Measurements from ENCODE around the gene CETP.

Gene CETP, protein sequence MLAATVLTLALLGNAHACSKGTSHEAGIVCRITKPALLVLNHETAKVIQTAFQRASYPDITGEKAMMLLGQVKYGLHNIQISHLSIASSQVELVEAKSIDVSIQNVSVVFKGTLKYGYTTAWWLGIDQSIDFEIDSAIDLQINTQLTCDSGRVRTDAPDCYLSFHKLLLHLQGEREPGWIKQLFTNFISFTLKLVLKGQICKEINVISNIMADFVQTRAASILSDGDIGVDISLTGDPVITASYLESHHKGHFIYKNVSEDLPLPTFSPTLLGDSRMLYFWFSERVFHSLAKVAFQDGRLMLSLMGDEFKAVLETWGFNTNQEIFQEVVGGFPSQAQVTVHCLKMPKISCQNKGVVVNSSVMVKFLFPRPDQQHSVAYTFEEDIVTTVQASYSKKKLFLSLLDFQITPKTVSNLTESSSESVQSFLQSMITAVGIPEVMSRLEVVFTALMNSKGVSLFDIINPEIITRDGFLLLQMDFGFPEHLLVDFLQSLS

DNA sequence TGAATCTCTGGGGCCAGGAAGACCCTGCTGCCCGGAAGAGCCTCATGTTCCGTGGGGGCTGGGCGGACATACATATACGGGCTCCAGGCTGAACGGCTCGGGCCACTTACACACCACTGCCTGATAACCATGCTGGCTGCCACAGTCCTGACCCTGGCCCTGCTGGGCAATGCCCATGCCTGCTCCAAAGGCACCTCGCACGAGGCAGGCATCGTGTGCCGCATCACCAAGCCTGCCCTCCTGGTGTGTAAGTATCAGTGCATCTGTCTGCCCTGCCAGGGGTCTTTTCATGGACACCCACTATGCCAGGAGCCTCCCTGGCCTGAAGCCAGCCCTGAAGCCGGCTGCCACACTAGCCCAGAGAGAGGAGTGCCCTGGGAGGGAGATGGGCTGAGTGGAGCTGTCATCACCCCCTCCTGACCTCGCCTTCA is at the start of gene CETP:
Gene CETP, plus strand, starts transcription at position 100 of the 431 bp plus-strand sequence. Its CDS starts 30 bp downstream, at position 130.
- DNase-seq = no peak

DNA sequence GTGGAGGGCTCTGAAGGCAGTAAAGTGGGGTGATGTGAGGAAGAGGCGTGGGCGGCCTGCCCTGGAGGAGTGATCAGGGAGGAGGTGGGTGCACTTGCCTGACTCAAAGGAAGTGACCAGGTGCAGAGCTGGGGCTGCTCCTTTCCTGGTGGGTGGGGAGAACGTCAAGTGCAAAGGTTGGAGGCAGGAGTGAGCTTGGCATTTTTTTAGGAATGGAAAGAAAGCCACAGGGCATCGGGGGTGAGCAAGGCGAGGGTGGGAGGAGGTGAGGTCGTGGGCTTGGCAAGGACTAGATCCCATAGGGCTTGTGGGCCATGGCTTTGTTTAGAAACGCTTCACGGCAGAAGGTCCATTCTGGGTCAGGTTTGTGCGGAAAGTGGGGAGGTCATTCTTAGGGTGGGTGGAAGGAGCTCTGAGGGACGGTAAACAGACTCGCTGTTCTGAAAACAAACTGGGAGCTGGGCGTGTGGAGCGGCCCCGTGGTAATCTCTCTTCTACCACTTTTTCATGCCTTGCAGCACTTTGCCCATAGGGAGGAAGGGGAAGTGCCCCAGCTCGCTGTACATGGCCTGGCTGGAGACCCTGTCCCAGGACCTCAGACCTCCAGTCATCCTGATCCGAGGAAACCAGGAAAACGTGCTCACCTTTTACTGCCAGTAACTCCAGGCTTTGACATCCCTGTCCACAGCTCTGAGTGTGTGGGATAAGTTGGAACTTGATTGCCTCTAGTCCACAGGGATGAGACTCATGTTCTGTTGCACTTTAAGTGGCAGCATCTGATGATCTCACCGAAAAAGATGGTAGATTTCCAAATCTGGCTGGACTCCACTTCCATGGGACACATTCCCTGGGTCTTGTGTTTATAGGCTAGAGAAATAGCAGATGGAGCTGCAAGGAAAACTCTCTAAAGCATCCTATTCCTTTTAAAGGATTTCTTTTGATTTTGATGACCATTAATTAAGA is 48.7 kb upstream of the CETP start:
- DNase-seq = no peak

DNA sequence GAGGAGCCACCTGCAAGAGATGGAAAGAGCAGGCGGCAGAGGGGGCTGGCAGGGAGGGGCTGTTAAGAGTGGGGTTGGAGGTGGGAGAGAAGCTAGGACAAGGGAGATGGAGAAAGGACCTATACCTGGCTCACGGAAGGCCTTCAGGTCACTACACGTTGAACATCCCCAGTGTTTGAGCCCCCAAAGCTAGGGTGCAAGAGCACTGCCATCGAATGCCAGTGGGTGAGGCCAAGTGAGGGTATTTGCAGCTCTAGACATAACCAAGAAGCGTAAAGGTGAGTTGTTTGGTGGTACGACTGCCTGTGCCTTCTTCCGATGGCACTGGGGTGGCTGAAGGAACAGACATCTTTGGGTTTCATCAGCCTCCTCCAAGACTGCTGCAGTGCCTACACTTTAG is 46.9 kb upstream of the CETP start:
- no peak for DNase-seq

DNA sequence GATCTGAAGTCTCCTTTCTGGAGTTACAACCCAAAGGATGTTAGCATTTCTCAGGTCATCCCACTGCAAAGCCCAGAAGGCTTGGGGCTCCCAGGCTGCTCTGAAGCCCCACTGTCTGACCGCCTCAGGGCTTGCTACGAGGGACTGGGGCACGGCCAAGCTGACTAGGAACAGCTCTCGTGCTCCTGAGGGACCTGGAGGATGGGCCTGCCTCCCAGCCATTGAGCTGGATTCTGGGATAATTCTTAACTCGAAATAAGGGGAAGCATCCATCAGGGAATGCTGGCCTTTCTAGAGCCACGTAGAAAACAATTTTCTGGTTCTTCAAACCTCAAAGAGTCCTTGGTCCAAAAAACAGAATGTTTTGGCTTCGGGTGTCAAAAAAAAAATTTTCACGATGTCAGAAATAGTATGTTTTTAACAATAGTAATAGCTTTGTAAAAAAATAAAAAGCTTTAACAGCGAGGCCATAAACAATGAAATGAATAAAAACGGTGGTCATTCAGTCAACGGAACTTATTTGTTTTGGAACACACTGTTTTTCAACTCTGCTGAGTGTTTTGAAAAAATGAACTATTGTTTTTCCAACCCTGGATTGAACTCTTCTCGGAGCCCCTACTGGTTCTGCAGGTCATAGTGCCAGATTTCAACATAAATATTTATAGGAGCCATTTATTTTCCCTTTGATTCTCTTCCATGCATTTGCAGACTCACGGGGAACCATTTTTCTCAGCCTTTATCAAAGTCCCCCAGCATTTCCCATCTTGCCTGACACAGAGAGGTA is 46.2 kb upstream of the CETP start:
- DNase-seq = no peak

DNA sequence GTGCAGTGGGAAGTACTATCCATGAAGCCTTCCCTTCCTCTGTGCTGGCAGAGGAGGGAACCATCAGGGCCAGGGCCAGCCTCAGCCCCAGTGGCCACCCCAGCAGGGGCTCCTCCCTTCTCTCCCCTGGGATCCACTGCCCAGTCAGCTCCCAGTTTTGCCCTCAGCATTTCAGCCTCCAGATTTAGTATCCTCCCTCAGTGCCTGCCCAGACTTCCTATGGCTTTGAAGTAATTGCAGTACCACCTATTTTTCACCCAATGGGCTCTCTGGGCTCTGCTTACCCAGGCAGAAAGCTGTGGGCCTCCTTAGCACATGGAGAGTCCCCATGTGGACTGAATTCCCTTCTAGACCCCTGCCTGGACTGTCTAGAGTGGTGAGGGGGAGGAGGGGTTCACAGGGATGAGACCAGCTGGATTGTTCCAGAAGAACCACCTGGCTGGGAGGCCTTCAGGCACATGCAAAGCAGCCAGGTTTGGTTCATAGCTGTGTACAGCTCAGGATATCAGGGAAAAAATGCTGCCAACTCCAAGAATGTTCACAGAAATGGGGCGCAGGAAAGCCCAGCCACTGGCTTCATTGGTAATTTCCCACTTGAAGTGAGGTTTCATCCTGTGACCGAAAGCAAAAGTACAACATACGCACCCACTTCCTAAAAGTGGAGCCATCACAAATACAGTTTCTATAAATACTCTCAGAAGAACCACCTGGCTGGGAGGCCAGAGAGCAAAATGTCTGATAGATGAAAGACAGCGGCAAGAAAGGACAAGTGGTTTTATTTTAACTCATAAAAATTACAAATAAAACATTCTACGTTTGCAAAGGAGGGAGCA is 45.0 kb upstream of the CETP start:
- no peak for DNase-seq

DNA sequence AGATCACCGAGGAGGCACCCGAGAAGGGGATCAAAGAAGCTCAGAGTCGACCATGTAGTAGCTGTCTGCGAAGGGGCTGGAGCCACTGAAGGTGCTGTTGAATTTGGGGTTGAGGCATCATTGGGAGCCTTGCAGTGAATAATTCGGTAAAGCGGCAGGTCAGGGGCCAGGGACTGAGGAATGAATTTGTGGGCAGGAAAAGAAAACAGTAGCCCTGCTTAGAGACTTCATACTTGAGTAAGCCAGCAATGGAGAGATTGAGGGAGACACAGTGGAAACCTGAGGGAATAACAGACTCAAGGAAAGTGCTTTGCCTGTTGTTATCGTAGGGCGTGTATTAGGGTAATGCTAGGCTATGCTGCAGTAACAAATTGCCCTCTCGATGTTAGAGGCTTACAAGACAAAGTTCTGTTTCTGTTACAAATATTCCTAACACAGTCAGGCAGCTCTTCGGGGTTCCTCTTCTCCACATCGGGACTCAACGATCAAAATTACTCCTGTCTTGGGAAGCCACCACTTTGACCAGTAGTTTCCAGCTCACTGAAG is 43.2 kb upstream of the CETP start:
- no peak for DNase-seq

DNA sequence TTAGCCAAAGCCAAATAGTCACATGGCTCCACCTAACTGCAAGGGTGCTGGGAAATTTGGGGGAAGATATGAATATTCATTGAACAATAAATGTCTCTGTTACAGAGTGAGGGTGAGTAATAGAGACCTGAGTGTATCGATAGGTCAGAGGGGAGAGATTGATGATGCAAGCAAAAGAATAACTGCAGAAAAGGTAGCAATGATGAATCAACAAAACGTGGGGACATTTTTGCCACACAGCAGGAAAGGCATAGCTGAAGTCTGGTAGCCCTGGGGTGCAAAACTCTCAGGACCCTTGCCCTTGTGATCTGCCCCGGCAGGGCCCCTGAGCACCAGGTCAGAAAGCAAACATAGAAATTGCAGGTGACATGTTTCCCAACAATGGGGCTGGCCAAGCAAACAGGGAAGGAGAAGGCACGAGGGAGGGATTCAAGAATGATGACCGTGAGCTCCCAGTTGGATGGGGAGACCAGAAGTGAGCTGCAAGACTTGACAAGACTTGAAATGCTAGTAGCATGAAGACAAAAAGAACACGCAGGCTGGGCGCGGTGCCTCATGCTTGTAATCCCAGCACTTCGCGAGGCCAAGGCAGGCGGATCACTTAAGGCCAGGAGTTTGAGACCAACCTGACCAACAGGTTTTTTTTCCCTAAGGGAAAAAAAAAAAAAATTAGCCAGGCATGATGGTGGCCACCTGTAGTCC is 42.5 kb upstream of the CETP start:
- no peak for DNase-seq

DNA sequence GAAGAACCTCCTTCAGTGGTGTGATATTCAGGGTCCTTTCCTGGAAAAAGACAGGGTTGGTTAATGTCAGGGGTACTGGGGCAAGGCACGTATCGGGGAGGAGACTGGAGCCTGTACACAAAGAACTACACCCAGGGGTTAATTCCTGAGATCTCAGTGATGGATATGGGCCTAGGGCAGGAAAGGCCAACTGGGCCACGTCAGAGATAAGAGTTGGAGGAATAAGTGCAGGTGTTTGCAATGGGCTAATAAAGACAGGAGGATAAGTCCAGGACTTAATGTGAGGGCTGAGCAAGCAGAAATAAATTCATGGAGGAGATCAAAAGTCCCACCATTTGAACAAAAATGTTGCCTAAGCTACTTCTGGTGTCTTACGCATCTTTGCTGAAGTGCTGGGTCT is 40.2 kb upstream of the CETP start:
- no peak for DNase-seq

DNA sequence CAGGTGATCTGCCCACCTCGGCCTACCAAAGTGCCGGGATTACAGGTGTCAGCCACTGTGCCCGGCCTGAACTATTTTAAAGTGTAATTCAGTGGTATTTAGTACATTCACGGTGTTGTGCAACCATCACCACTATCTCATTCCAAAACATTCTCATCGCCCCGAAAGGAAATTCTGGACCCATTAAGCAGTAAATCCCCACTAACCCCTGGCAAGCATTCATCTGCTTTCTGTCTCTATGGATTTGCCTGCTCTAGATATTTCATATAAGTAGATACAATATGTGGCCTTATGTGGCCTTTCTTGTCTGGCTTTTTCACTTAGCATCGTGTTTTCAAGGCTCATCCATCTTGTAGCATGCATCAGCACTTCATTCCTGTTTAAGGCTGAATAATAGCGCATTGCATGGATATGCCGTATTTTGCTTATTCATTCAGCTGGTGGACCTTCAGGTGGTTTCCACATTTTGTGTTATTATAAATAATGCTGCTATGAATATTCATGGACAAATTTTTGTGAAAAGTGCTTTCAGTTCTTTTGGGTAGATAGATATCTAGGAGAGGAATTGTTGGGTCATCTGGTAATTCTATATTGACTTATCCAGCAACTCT is 38.2 kb upstream of the CETP start:
- no peak for DNase-seq

DNA sequence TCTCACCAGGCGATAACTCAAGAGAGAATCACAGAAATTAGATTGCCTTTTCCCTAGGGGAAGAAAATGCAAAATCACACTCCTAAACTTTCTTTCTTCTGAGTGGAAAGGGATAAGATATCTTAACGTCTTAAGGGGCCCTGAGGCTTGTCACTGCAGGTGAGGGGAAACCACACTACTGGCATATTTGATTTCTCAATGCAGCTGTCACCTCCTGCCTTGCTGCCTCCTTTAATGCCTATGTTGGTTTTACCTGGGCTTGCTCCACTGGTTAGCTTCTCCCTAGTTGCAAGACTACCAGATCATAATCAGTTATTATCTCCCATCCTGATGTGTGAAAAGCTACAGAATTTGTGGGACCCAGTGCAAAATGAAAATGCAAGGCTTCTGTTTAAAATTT is 34.3 kb upstream of the CETP start:
- no peak for DNase-seq

DNA sequence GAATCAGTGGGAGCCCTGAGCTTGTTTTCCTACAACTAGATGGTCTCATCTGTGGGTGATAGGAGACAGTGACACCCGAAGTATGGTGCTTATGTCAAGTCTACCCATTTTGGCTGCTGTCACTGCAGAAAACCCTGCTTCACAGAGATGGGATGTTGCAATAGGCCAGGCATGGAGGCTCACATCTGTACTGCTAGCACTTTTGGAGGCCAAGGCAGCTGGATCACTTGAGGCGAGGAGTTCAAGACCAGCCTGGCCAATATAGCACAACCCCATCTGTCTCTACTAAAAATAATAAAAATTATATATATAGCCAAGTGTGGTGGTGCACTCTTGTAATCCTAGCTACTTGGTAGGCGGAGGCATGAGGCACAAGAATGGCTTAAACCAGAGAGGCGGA is 32.1 kb upstream of the CETP start:
- DNase-seq = no peak

DNA sequence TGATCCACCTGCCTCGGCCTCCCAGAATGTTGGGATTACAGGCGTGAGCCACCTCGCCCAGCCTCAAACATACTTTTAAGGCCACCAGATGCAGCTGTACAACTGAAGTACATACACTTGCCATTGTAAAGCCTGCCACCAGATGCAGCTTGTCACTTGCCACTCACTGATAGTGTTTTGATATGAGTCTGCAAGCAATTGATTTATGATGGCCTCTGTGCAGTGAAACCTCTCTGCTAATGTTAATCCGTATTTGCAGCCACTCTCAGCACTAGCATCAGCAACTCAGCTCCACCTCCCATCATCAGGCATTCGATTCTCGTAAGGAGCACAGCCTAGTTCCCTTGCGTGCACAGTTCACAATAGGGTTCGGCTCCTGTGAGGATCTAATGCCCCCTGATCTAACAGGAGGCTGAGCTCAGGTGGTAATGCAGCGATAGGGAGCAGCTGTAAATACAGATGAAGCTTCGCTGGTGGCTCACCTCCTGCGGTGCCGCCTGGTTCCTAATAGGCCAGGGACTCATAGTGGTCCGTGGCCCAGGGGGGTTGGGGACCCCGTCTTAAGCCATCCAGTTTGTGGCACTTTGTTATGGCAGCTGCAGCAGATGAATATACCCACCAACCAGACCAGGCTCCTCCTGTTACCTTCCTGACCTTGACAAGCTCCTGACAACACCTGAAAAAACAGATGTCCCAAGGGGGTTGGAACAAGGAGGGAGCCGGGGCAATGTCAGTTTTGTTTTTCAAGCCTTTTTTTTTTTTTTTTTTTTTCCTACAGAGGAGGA is 31.1 kb upstream of the CETP start:
- no peak for DNase-seq

DNA sequence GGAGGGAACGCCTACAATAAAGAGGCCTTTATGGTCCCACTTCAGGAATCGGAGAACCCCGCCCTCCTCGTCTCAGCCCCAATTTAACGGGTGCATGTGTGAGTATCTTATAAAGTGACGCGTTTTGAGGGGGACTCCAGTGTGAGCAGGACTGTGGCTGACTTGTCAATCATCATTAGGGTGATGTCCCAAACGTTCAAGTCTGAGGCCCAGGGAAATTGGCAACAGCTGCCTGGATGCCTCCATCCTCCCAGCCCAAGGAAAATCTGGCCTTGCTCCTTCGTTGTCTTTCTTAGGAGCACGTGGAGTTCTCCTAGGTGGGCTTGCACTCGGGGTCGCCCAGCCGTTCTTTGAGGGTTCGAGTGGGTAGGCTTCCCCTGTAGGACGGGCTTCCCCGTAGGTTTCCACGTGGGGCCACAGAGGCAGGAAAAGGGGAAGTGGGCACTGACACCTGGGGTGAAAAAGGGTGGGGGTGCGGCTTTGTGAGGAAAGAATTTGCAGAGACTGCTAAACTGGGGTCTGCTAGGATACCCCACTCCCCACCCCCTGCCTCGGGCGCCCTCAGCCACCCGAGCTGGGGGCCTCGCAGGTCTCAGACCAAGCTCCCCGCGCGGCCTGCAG is 30.4 kb upstream of the CETP start:
- peak; percentile 11 for DNase-seq

DNA sequence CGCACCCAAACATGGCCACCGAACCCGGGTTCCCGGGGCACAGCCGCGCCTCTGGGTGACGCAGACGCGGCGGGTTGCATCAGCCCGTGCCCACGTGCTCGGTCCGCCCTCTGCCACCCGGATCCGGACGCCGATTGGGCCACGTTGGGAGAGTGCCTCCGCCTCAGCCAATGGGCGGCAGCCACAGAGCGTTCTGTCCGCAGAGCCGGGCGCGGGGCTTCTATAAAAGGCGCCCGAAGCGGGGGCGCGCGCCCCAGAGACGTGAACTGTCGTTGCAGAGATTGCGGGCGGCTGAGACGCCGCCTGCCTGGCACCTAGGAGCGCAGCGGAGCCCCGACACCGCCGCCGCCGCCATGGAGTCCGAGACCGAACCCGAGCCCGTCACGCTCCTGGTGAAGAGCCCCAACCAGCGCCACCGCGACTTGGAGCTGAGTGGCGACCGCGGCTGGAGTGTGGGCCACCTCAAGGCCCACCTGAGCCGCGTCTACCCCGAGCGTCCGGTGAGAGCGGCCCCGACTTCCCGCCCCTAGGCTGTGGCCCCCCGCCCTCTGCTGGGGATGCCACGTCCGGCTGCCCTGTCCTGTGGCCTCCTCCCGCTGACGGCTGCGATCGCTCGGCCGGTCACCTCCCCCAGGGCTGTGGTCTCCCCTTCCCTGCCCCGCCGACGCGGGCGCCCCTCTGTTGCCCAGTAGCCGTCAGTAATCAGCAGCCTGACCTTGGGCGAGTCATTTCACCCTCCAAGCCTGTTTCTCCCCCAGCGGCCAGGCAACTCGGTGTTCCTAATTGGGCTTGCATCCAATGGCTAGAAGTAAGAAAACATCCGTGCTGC is 29.6 kb upstream of the CETP start, which contains the start of gene HERPUD1:
Gene HERPUD1, plus strand, starts transcription at position 251 of the 829 bp plus-strand sequence. Its CDS starts 103 bp downstream, at position 354.
- peak; percentile 86 for DNase-seq

DNA sequence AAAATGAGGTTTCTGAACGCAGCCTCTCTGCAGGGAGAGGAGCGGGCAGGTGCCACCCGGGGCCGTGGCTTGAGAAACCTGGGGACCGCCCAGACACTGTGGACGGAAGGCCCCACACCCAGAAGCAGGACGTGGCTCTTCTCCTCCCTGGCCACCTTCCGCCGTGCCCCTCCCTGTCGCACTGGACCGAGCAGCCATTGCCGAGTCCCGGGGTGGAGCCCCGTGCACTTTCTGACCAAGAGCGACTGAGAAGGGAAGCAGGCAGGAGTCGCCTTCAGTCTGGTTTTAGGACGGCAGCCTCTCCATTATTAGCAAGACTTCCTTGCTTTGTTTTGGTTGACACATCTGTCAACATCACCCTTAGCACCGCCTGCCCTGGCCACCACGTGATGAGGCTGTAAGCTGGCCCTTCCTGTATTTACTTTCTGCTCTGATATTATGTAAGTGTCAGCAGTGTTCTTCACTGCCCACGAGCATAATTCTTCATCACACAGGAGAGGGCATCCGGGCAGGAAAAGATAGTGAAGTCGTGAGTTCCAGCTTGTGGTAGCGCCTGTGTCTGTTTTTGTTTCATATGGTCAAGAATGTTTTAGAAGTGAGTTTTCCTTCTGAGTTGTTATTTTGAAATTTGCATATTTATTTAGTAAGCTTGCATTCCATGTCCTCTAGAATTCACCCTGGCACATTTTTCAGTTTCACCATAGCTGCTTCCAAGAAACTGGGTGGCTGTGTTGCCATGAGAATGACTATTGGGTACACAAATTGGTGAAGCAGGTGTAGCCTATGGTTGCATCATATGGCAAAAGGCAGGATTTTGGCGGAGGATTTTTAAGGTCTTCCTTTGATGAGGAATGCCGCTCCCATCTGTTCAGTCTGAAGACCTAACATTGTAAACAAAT is 28.8 kb upstream of the CETP start:
- peak; percentile 36 for DNase-seq

DNA sequence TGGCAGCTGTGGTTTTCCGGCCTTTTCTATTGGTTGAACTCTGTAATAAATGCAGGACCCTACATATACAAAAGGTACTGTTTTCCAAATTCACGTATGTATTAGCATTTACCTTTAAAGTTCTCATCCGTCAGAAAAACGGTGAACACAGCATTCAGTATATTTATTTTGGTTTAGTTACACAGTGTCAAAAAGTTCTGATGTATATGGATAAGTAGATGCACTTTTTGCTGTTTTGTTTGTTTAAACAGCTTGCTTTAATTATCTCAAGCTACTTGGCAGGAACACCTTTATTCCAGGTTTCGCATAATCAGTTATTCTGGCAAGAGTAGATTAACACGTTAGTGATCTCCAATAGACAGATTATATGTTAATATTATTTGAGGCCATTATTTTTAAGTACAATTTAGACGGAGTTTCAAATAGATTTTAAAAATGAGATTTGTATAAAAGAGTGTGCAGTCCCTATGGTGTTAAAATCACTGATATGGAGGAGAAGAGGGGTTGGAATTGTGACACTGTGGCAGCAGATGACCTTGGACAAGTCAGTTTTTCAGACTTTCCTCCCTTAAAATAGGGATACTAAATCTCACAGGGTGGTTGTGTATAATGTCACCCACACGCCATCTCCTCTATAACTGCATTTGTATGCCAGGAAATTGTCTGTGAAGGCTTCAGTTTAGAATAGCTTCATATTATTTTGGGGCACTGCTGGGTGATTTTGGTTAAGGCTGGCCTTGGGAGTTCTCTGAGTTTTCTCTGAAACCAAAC is 27.7 kb upstream of the CETP start:
- no peak for DNase-seq
